ENCODE measurements around the gene MRPL19. TPM values are rescaled to one million over a fixed set of nuclear protein-coding genes. Genes with fewer than 3 reads are reported as not detected.
A peak's percentile ranks its signal among the peaks of the same experiment; 100 is the strongest.

MRPL19 gene
- total and polyA plus RNA-seq, 5 donors from 2014 or later, result 18.0 to 36.2 (median 33.9) TPM

DNA sequence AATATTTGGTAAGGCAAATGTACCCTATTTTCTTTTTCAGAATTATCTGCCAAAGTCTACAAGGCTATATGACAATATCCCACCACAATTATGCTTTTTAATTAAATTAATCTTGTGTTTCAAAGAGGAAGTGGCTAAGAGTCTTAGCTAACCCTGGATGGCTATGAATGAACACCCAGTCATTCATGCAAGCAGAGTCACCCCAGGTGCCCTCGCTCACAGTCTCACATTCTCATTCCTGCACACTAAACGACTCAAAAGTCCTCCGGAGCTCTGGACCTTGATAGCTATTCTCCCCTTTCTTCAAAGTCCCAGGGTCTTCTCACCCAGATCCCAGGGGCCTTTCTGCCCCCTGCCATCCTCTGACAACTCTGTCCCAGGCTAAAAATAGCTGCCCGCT, 42.1 kb upstream of the MRPL19 start:
- no peaks in the 10 kb centered on the region for H3K36me3 ChIP-seq (ENCODE audit: control insufficient read depth, insufficient read depth, low read length)
- DNase-seq, result no peak
- Mint-ChIP-seq H3K36me3 (no peaks in the 10 kb centered on the region), H3K4me1 (peaks cover 0 to 7% (median 2%) of the 10 kb centered on the region in 4 donors), H3K27ac (peak overlapping the region in 1 of 3 donors; percentile 3), H3K4me3 (no peak overlapping the region), H3K27me3 (peaks cover 15% of the 10 kb centered on the region), H3K9me3 (no peaks in the 10 kb centered on the region)
- H3K4me3 ChIP-seq (ENCODE audit: low read depth, low read length), result no peak overlapping the region
- no peaks in the 10 kb centered on the region for H3K9me3 ChIP-seq (ENCODE audit: control insufficient read depth in 2 of 2, low read length in 2 of 2)
- no peak overlapping the region for H3K27ac ChIP-seq (ENCODE audit: insufficient read depth, low read length, poor library complexity, severe bottlenecking)
- peaks cover 22% of the 10 kb centered on the region for H3K27me3 ChIP-seq (ENCODE audit: control insufficient read depth, insufficient read depth, low read length)
- peaks cover 3% of the 10 kb centered on the region for H3K4me1 ChIP-seq (ENCODE audit: control insufficient read depth, insufficient read depth, low read length, poor library complexity, severe bottlenecking)
- ATAC-seq (ENCODE audit: low read depth in 2 of 2), result no peak

DNA sequence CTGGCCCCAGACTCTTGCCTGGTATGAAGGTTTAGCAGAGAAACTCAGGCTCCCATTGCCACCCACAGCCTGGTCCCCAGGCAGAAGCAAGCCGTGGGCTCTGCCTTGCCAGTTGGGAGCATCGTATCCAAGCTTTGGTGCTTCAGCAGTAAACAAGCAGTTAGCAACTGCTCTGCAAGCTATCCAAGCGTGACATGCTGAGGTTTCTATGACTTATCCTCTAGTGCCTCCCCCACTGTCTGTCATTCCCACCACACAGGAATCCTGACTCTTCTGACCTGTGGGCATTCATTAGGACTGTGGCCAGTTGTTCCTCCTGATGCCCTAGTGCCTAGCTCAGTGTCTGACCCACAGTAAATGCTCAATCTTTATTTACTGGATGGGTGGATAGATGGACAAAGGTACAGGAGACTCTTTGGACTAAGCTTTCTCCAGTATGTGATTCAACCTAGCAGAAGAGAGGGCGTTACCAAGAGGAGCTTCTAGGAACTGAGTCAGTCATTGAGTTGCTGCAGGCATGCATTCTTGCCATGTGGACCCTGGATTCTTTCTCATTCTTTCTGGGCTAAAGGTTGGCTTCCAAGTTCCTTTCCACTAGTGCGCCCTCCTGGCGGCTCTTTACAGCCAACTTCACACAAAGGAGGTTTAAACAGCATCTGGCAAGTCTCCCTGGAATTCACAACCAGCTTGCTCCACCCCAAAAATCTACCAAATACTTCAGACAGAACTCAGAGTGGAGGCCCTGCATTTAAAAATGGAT, 40.6 kb upstream of the MRPL19 start:
- Mint-ChIP-seq H3K27me3 (peaks cover 26% of the 10 kb centered on the region), H3K4me1 (peaks cover 0 to 7% (median 1%) of the 10 kb centered on the region in 4 donors), H3K9me3 (no peaks in the 10 kb centered on the region)

DNA sequence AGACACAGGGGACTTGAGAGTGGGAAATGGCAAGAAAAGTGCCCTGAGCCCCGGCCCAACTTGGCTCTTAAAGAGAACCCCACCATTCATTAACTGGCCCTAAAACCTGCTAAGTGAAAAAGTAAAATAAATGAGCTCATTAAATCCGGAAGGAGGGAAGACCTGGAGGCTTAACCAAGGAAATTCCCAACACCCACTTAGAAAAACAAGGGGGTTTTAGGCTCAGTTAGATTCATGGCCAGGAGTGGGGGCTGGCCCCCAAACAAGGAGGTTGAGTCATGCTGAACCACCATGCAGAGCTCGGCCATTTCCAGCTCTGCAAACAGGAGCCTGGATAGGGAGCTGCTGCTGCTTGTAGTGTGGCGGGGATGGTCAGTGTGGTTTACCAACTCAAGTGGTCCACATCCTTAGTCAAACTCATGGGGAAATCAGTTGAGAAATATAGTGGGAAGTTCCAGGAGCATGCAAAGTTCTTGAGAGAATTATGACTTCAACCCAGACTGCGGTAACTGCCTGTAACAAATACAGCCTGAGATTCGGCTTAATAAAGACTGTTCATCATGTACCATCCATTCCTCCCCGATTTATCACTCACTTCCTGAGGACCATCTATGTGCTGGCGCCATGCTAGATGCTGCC, 39.7 kb upstream of the MRPL19 start:
- Mint-ChIP-seq H3K36me3 (no peaks in the 10 kb centered on the region), H3K27ac (no peak overlapping the region), H3K27me3 (peaks cover 29% of the 10 kb centered on the region), H3K4me3 (no peak overlapping the region), H3K4me1 (peaks cover 0 to 7% (median 0%) of the 10 kb centered on the region in 4 donors), H3K9me3 (no peaks in the 10 kb centered on the region)
- Histone ChIP-seq H3K36me3 (ENCODE audit: control insufficient read depth, insufficient read depth, low read length) (no peaks in the 10 kb centered on the region), H3K4me1 (ENCODE audit: control insufficient read depth, insufficient read depth, low read length, poor library complexity, severe bottlenecking) (peaks cover 3% of the 10 kb centered on the region), H3K4me3 (ENCODE audit: low read depth, low read length) (no peak overlapping the region), H3K9me3 (ENCODE audit: control insufficient read depth in 2 of 2, low read length in 2 of 2) (no peaks in the 10 kb centered on the region), H3K27me3 (ENCODE audit: control insufficient read depth, insufficient read depth, low read length) (peaks cover 24% of the 10 kb centered on the region), H3K27ac (ENCODE audit: insufficient read depth, low read length, poor library complexity, severe bottlenecking) (no peak overlapping the region)
- no peak for DNase-seq
- no peak for ATAC-seq (ENCODE audit: low read depth in 2 of 2)

More for the DNA sequence above, 40.6 kb upstream of the MRPL19 start:
- no peaks in the 10 kb centered on the region for H3K36me3 Mint-ChIP-seq
- Histone ChIP-seq H3K36me3 (ENCODE audit: control insufficient read depth, insufficient read depth, low read length) (no peaks in the 10 kb centered on the region), H3K4me1 (ENCODE audit: control insufficient read depth, insufficient read depth, low read length, poor library complexity, severe bottlenecking) (peaks cover 3% of the 10 kb centered on the region), H3K9me3 (ENCODE audit: control insufficient read depth in 2 of 2, low read length in 2 of 2) (no peaks in the 10 kb centered on the region), H3K4me3 (ENCODE audit: low read depth, low read length) (no peak overlapping the region), H3K27me3 (ENCODE audit: control insufficient read depth, insufficient read depth, low read length) (peaks cover 24% of the 10 kb centered on the region), H3K27ac (ENCODE audit: insufficient read depth, low read length, poor library complexity, severe bottlenecking) (no peak overlapping the region)
- no peak for DNase-seq
- no peak overlapping the region for H3K4me3 Mint-ChIP-seq
- H3K27ac Mint-ChIP-seq, result no peak overlapping the region
- no peak for ATAC-seq (ENCODE audit: low read depth in 2 of 2)

DNA sequence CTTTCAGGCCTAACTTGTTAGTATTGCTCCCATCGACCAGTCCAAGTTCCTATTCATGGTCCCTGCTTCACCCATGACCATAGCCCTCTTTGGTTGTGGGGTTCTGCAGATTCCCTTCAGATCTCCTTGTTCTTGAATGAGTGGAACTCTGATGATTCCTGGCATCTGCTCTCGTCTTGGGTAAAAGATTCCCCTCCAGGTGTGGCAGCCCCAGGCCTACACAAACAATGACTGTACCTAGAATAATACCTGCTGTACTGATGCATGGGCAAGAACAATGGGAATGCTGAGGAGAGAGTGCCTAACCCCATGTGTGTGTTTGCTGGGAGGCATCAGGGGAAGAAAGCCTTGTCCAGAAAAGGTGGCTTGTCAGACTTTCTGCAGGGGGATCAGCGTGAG, 39.2 kb upstream of the MRPL19 start:
- ATAC-seq (ENCODE audit: low read depth in 2 of 2) (no peak), DNase-seq (no peak)
- Histone ChIP-seq H3K36me3 (ENCODE audit: control insufficient read depth, insufficient read depth, low read length) (no peaks in the 10 kb centered on the region), H3K4me3 (ENCODE audit: low read depth, low read length) (no peak overlapping the region), H3K4me1 (ENCODE audit: control insufficient read depth, insufficient read depth, low read length, poor library complexity, severe bottlenecking) (peaks cover 3% of the 10 kb centered on the region), H3K27ac (ENCODE audit: insufficient read depth, low read length, poor library complexity, severe bottlenecking) (no peak overlapping the region), H3K27me3 (ENCODE audit: control insufficient read depth, insufficient read depth, low read length) (peaks cover 26% of the 10 kb centered on the region), H3K9me3 (ENCODE audit: control insufficient read depth in 2 of 2, low read length in 2 of 2) (no peaks in the 10 kb centered on the region)
- no peak overlapping the region for H3K27ac Mint-ChIP-seq
- H3K36me3 Mint-ChIP-seq, result no peaks in the 10 kb centered on the region
- peaks cover 34% of the 10 kb centered on the region for H3K27me3 Mint-ChIP-seq
- H3K4me1 Mint-ChIP-seq, result peaks cover 0 to 7% (median 0%) of the 10 kb centered on the region in 4 donors
- peaks cover 0 to under 1% (median 0%) of the 10 kb centered on the region in 7 donors for H3K9me3 Mint-ChIP-seq
- no peak overlapping the region for H3K4me3 Mint-ChIP-seq

DNA sequence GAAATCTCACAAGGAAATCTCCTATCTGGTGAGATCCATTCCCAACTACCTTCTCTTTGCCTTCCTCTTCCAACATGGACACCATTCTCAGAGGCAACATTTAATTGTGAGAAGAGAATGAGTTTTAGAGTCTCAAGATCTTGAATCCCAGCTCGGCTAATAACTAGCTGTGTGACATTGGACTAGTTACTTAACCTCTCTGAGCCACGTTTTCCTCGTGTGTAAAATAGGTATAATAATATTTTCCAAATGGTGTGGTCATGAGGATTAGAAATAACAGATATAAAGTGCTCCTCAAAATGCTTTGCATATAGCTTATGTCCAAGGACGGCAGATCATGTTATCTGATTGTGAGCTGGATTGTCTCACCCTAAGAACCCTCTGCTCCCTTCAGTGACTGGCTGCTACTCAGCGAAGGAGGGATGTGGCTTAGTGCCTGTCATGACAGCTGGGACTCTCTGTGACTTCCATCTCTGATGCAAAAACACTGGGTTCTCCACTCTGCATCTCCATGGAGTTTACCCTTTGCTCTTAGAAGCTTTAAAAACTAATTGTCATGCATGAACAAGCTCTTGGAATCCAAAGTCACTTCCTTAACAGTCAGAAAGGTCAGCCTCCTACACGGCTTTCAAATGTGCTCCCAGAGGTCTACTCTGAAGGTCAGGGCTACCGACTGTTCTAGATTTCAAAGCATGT, 38.4 kb upstream of the MRPL19 start:
- no peak for ATAC-seq (ENCODE audit: low read depth in 2 of 2)

DNA sequence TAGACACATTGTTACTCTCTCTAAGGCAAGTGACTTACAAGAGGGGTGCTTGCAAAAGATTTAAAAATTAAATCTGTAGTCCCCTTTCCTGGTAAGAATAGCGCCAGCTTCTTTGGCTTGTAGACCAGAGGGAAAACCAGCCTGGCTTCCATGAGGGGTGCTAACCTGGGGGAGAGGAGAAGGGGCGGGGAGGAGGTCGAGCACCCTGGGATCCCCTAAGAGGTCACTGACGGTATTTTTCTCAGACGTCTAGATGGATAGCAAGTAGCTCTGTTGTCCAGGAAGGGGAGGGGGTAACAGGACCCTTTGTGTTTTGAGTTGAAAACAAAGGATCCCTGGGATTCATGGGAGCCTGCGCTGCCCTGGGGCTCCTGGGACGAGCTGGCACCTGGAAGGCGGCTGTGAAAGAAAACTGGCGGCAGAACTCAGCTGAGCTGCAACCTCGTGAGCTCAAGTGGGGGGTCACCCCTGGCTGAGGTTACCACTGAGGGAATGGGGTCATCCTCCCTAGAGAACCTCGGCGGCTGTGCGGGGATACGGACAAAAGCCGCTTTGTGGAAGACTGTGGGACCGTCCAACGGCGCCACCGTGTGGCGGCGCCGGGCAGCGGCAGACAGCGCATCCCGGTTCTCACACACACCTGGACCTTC, 37.8 kb upstream of the MRPL19 start:
- no peaks in the 10 kb centered on the region for H3K36me3 ChIP-seq (ENCODE audit: control insufficient read depth, insufficient read depth, low read length)
- Mint-ChIP-seq H3K27ac (no peak overlapping the region), H3K36me3 (no peaks in the 10 kb centered on the region), H3K4me3 (no peak overlapping the region), H3K4me1 (peaks cover 0 to 7% (median 0%) of the 10 kb centered on the region in 4 donors), H3K9me3 (peaks cover 0 to 1% (median 0%) of the 10 kb centered on the region in 7 donors), H3K27me3 (peaks cover 36% of the 10 kb centered on the region)
- H3K4me3 ChIP-seq (ENCODE audit: low read depth, low read length), result no peak overlapping the region
- H3K9me3 ChIP-seq (ENCODE audit: control insufficient read depth in 2 of 2, low read length in 2 of 2), result no peaks in the 10 kb centered on the region
- peaks cover 25% of the 10 kb centered on the region for H3K27me3 ChIP-seq (ENCODE audit: control insufficient read depth, insufficient read depth, low read length)
- DNase-seq (peak; percentile 21 to 50 (median 38)), ATAC-seq (ENCODE audit: low read depth in 2 of 2) (peak; percentile 54 to 66)
- H3K4me1 ChIP-seq (ENCODE audit: control insufficient read depth, insufficient read depth, low read length, poor library complexity, severe bottlenecking), result peaks cover 3% of the 10 kb centered on the region
- no peak overlapping the region for H3K27ac ChIP-seq (ENCODE audit: insufficient read depth, low read length, poor library complexity, severe bottlenecking)

More for the DNA sequence above, 38.4 kb upstream of the MRPL19 start:
- Histone ChIP-seq H3K9me3 (ENCODE audit: control insufficient read depth in 2 of 2, low read length in 2 of 2) (no peaks in the 10 kb centered on the region), H3K27me3 (ENCODE audit: control insufficient read depth, insufficient read depth, low read length) (peaks cover 27% of the 10 kb centered on the region), H3K27ac (ENCODE audit: insufficient read depth, low read length, poor library complexity, severe bottlenecking) (no peak overlapping the region), H3K4me1 (ENCODE audit: control insufficient read depth, insufficient read depth, low read length, poor library complexity, severe bottlenecking) (peaks cover 3% of the 10 kb centered on the region), H3K36me3 (ENCODE audit: control insufficient read depth, insufficient read depth, low read length) (no peaks in the 10 kb centered on the region), H3K4me3 (ENCODE audit: low read depth, low read length) (no peak overlapping the region)
- peaks cover 0 to 7% (median 0%) of the 10 kb centered on the region in 4 donors for H3K4me1 Mint-ChIP-seq
- peaks cover 36% of the 10 kb centered on the region for H3K27me3 Mint-ChIP-seq
- no peak overlapping the region for H3K4me3 Mint-ChIP-seq
- no peaks in the 10 kb centered on the region for H3K36me3 Mint-ChIP-seq
- no peak overlapping the region for H3K27ac Mint-ChIP-seq
- H3K9me3 Mint-ChIP-seq, result peaks cover 0 to 1% (median 0%) of the 10 kb centered on the region in 7 donors
- no peak for DNase-seq

DNA sequence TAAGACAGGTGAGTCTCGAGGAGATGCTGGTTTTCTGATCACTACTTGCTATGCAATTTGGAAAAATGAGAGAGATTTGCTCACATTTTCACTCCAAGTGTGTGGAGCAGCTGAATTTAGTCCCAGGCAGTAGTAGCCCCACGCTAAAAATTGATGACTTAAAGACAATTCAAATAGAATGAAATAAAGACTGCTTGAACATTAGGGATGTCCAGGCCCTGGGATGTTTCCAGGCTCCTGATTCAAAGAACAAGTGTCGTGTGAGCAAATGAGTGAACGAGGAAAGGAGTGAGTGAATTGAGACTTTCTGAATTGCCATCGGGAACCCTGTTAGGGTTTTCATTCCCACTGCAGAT, 37.3 kb upstream of the MRPL19 start:
- Histone ChIP-seq H3K27me3 (ENCODE audit: control insufficient read depth, insufficient read depth, low read length) (peaks cover 25% of the 10 kb centered on the region), H3K4me1 (ENCODE audit: control insufficient read depth, insufficient read depth, low read length, poor library complexity, severe bottlenecking) (peaks cover 3% of the 10 kb centered on the region), H3K36me3 (ENCODE audit: control insufficient read depth, insufficient read depth, low read length) (no peaks in the 10 kb centered on the region), H3K9me3 (ENCODE audit: control insufficient read depth in 2 of 2, low read length in 2 of 2) (no peaks in the 10 kb centered on the region), H3K27ac (ENCODE audit: insufficient read depth, low read length, poor library complexity, severe bottlenecking) (no peak overlapping the region), H3K4me3 (ENCODE audit: low read depth, low read length) (no peak overlapping the region)
- ATAC-seq (ENCODE audit: low read depth in 2 of 2) (no peak), DNase-seq (no peak)
- no peaks in the 10 kb centered on the region for H3K36me3 Mint-ChIP-seq
- no peak overlapping the region for H3K4me3 Mint-ChIP-seq
- peaks cover 0 to 7% (median 0%) of the 10 kb centered on the region in 4 donors for H3K4me1 Mint-ChIP-seq
- H3K27me3 Mint-ChIP-seq, result peaks cover 36% of the 10 kb centered on the region
- H3K27ac Mint-ChIP-seq, result no peak overlapping the region
- peaks cover 0 to 1% (median 0%) of the 10 kb centered on the region in 7 donors for H3K9me3 Mint-ChIP-seq
